HG02870 (cell line): Measurements from ENCODE around the gene MTX1.
"Not testable (repeated sequence)": the region's sequence is repeated elsewhere in the genome, so short reads cannot be mapped to it uniquely, and the experiment has no call there.

Experiments
- ATAC-seq: cut with Tn5 transposase; IDR thresholded peaks from one replicate; pipeline ENCODE4 v1.9.1; 2021; ENCODE audit warnings: mild to moderate bottlenecking, moderate library complexity; ENCODE audit not compliant: unreplicated experiment

Gene MTX1, protein sequence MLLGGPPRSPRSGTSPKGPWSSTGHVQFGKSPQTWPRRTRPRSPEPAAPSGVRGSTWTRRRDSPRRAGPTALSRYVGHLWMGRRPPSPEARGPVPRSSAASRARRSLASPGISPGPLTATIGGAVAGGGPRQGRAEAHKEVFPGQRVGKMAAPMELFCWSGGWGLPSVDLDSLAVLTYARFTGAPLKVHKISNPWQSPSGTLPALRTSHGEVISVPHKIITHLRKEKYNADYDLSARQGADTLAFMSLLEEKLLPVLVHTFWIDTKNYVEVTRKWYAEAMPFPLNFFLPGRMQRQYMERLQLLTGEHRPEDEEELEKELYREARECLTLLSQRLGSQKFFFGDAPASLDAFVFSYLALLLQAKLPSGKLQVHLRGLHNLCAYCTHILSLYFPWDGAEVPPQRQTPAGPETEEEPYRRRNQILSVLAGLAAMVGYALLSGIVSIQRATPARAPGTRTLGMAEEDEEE

DNA sequence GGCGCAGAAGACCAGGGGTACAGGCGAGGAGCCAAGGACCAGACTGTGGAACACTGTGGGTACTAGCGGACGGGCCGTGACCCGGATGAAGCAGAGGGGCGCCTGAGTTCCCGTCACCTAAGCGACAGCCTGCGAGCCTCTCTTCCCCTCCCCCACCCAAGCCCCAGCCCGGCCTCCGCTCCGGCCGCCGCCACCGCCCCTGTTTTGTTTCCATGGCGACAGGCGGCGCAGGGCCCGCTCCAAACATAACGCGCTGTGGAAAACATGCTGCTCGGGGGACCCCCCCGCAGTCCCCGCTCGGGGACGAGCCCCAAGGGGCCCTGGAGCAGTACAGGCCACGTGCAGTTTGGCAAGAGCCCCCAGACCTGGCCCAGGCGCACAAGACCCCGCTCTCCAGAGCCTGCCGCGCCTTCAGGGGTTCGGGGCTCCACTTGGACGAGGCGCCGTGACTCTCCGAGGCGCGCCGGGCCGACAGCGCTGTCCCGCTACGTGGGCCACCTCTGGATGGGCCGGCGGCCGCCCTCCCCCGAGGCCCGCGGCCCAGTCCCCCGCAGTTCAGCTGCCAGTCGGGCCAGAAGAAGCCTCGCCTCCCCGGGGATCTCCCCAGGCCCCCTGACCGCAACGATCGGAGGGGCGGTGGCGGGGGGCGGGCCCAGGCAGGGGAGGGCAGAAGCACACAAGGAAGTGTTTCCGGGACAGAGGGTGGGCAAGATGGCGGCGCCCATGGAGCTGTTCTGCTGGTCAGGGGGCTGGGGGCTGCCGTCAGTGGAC lies at the start of gene MTX1:
Gene MTX1 (plus strand): TSS at position 155 of the 771 bp plus-strand sequence. CDS start 110 bp downstream, at position 265.
- peak; percentile 71 for ATAC-seq

DNA sequence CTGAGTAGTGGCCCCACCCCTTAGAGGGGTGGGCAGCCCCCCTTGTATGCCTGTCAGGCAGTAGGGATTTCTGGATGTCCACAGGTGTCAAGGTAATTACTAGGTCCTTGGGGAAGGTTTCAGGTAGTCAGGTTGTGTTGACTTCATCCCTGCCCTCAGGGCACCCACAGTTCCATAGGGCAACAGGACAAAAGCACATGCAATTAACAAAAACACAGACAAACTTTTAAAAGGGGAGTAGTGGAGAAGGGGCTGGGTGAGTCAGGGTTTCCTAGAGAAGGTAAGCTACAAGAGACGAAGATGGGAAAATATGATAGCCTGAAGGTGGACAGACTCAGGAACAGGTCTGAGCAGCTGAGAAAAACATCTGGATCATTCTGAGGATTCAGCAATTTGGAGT lies 49.5 kb upstream of the MTX1 start:
- no peak for ATAC-seq

DNA sequence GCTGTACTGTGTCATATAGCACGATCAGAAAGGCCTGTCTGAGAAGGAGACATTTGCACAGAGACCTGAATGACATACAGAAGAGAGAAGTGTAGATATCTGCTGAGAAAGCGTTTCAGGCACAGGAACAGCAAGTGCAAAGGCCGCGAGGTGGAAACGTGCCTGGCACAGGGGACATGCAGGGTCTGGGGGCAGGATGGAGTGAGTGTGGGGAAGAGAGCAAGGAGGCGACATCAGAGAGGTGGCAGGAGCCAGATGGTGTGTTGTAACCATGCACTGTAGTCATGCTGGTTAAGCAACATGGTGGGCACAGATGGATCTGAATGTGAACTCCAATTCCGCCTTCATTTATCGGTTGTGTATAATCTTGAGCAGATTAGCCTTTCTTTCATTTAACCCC lies 48.4 kb upstream of the MTX1 start:
- ATAC-seq, result no peak

DNA sequence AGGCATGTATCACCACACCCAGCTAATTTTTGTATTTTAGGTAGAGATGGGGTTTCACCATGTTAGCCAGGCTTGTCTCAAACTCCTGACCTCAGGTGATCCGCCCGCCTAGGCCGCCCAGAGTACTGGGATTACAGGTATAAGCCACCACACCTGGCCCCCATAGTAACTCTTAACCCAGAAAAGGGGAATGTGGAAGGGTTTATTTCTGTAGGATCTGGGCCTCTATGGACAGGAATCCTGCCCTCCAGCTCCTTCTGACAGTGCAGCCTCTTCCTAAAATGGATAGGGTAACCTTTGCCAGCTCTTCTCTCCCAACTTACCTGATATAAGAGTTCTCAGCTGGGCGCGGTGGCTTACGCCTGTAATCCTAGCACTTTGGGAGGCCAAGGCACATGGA lies 45.9 kb upstream of the MTX1 start:
- ATAC-seq, result not testable (repeated sequence)

DNA sequence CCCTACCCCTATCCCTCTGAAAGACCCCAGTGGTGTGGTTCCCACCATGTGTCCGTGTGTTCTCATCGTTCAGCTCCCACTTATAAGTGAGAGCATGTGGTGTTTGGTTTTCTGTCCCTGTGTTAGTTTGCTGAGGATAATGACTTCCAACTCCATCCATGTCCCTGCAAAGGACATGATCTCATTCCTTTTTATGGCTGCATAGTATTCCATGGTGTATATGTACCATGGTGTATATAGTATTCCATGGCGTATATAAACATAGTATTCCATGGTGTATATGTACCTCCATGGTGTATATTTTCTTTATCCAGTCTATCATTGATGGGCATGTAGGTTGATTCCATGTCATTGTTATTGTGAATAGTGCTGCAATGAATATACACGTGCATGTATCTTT lies 44.7 kb upstream of the MTX1 start:
- ATAC-seq, result not testable (repeated sequence)

DNA sequence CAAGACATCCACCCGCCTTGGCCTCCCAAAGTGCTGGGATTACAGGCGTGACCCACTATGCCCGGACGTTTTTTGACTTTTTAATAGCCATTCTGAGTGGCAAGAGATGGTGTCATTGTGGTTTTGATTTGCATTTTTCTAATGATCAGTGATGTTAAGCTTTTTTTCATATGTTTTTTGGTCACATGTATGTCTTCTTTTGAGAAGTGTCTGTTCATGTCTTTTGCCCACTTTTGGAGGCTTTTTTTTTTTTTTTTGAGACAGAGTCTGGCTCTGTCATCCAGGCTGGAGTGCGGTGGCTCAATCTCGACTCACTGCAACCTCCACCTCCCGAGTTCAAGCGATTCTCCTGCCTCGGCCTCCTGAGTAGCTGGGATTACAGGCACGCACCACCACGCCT lies 43.9 kb upstream of the MTX1 start:
- not testable (repeated sequence) for ATAC-seq

DNA sequence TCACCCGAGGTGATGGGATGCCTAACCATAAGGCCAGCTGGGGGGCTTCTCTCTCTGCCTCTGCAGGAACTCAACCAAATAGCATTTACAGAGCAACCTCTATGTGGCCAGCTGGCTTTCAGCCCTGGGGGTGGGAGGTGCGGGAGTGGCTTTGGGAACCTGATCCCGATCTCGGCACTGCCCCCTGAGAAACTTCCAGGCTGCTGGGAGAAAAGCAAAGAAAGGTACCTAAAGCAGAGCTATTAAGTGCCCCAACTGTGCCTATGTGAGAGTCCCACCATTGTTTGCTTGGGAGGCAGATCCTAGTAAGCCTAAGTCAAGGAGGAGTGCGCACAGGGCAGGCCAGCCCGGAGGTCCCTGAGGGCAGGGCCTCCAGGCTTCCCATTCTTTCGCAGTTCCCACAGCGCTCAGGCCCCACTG lies 42.4 kb upstream of the MTX1 start:
- no peak for ATAC-seq

DNA sequence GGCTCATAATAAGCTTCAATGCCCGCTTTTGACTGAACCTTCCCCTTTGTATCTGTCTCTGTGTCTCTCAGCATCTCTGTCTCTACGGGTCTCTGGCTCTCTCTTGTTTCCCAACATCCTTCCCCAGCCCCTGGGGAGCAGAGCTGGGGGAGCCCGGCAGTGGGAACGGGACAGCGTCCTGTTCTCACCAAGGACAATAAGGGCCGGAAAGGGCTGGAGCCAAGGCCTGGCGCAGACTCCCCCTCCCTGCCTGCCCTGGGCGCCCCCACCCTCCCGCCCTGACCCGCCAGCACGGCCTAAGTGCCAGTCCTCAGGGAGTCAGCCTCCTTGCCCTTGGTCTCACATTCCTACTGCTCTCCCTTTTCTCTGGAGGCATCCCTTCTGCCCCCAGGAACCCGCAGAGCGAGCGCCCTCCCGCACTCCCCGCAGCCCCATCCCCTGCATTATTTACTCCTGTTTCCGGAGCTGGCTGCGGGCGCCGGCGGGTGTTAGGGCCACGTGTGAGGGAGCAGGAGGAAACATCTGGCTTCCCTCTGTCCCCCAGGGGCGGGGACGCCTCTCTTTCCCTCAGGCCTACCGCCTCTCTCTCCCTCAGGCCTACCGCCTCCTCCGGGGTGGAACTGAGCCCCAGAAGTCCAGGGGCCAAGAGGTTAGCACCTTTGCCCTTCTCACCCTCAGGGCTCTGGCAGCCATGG lies 41.9 kb upstream of the MTX1 start:
- ATAC-seq, result no peak

DNA sequence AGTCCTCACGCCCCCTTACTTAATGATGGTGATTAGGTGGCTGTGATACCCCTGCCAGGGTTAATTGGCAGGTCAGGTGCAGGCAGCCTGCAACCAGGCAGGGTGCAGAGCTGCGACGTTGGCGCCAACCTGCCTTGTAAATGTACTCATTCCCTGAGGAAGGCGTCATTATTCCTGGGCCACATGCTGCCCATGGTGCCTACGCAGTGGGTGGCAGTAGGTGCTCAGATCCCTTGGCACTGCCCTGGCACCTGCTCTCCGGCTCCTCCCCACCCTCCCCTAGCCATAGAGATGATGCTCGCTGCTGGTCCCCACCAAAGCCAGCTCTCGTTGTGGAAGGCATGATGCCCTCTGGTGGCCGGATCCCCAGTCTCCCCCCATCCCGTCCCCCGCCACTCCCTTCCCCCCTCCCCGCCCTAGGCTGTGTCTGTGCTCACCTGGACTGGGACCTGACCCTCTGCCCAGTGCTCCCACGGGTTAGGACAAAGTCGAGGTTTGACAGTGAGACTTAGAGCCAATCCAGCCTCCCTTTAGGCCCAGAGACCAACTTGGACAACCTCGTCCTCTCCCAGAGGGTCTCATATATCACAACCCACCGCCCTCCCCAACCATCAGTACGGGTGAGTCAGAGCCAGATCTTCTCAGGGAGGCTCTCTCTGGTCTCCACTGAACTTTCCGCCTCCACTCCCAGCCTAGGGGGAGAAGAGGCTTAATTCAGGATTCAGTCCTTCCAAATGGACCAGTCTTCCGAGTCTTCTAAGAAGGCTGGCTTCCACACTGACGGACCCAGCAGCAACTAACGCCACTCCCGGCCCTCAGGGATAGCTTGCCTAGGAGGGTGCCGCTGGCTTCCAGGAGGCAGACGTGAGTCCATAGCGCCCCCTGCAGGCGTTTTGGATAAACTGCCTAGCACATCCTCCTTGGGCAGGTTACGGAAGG lies 41.1 kb upstream of the MTX1 start:
- no peak for ATAC-seq

DNA sequence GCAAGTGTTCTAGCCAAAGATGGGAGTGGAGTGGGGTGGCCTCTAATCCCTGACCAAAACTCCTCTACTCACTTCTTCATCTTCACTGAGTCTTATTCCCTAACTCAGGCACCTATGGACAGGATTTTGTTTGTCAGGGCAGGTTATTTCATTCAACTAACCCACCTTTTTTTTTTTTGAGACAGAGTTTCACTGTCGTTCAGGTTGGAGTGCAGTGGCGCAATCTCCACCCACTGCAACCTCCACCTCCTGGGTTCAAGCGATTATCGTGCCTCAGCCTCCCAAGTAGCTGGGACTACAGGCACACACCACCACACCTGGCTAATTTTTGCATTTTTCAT lies 40.4 kb upstream of the MTX1 start:
- not testable (repeated sequence) for ATAC-seq

DNA sequence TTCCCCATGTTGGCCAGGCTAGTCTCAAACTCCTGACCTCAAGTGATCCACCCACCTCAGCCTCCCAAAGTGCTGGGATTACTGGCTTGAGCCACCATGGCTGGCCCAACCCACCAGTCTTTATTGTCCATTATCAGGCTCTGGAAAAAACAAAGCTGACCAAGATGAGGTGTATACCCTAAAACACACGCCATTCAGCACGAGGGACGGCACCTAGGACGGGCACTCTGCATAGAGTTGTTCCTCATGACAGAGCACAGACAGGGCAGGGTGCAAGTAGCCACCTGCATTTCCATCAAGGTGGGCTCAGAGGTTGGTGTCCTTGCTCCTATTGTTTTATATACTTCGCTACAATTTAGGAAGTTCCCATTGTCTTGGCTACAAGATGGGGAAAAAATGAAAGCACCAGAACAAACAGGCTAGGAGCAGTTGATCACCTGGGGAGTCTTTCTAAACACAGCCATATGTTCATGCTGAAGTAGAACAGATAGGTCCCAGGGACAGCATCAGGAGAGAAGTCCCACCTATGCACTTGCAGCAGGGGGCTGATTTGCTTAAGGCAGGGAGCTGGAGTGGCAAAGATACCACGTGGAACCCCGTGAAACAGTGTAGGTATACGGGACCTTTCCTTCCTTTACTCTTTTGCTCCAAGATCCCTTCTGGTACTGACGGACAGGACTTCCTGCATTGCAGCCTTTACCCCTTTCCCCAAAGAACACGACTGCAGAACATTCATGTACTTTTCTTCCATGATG lies 39.9 kb upstream of the MTX1 start:
- ATAC-seq, result no peak

DNA sequence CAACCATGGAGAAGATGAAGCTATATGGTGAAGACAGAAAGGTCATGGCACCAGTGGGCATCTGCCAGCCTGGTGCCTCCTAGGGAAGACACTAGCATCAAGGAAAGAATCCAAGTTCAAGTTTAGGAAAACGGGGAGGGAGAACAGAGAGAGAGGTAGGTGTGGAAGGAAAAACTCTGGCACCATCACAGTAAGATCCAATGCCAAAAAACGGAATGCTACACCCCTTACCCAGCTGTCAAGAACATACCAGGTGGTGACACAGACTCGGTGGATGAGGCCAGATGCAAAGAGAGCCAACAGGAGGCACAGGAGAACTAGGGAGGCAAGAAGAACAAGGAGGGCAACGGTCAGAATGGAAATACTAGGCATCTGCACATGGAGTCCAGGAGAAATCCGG lies 39.0 kb upstream of the MTX1 start:
- ATAC-seq, result no peak

DNA sequence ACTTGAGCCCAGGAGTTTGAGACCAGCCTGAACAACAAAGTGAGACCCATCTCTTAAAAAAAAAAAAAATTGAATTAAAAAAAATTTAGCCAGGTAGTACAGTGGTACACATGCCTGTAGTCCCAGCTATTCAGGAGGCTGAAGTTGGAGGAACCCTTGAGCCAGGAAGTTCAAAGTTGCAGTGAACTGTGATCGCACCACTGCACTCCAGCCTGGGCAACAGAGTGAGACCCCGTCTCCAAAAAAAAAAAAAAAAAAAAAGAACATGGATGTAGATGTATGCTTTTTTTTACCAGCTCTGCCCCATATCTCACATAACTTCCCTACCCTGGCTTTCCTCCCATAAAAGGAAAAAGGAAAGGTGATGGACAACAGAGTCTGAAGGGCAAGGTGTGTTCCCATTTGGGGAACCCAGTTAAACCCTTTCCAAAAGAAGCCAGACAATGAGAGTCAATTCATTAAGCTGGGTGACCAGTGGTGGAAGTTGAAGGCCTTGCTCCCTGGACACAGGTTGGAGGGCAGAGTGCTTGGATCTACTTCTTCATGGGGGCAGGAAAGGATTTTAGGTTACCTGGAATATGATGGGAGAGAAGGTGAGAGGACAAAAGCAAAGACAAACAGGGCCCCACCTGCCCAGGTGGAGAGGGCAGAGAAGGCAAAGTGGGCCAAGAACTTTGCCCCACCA lies 38.3 kb upstream of the MTX1 start:
- ATAC-seq, result no peak

DNA sequence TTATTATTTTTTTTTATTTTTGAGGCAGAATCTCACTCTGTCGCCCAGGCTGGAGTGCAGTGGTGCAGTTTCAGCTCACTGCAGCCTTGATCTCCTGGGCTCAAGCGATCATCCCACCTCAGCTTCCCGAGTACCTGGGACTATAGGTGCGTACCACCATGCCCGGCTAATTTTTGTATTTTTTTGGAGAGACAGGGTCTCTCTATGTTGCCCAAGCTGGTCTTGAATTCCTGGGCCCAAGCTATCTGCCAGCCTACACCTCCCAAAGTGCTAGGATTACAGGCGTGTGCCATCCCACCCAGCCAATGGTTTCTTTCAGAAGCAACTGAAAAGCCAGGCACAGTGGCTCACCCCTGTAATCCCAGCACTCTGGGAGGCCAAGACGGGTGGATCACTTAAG lies 37.7 kb upstream of the MTX1 start:
- ATAC-seq, result no peak

DNA sequence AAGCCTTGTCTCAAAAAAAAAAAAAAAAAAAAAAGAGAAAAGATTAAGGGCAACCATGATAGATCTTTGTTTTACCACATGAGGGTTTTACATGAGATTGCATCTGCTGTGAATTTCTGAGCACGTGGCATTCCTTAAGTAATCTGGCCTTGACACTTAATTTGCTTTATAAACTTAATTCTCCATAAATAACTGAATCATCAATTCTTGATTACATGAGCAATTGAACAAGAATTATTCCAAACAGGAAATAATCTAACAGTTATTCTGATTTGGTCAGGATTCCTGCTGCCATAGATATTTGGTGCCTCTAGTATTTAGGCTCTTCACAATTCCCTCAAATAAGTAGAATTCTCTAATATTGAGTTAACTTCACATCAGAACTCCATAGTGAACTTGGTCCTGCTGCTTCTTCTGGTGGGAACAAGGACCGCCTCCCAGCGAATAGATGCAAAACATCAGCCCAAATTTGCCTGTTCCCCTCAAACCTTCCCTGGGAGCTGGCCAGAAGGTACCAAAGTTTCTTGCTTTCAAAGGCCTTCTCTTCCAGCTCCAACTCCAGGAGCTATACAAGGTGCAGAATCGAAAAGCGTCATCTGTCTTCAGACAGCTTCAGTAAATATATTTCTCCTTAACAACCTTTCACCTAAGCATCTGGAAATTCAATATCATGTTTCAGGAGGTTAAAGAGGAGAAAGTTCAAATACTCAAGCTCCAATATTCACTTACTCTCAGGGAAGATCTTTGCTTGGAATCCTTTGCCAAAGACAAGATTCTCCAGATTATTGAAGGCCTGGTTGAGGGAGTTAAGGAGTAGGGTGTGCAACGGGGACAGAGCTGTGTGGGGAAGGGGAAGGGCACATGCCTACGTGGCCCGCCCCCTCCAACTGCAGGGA lies 36.4 kb upstream of the MTX1 start:
- peak; percentile 27 for ATAC-seq

DNA sequence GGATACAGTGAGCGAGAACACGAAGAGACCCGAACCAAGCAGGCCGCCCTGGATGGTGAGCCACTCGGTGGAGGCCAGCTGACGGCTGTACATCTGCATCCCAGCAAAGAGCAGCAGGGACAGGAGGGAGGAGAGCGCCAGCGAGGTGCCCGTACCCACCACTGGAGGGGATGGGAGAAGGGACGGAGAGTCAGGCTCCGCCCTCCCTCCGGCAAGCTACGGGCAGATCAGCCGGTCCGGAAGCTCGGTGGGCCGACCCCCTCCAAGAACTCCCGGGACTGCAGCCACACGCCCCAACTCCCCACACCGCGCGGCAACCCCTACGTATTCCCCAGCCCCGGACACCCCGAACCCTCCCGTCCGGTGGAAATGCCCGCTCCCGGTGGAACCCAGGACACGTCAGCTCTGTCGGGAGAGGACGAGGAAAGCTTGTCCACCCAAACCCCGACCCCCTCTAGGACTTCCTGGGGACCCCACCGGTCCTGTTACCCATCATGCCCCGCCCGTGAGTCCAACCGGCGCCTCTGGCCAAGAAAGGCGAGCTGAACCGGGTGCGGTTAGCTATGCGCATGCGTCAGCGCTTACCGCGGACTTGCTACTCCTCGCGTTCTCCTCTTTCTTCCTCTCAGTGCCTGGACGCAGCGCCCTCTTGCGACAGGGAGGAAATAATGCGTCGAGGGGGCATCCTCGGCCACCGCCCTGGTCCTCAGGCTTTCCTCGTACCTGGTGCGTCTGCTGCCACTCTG lies 35.6 kb upstream of the MTX1 start, which contains the start of gene KRTCAP2:
Gene KRTCAP2 (minus strand): TSS at position 573 of the 746 bp plus-strand sequence. CDS start 80 bp downstream, at position 493.
- ATAC-seq, result peak; percentile 49
